Activated gamma-delta T cell treated with Interleukin-2 at 50 U/mL for 16 hours (primary cell): Measurements from ENCODE around the gene RAB11FIP2.

Source experiments
- DNase-seq: peaks from one replicate; pipeline ENCODE4 v3.0.0-alpha.2; 2020

The RAB11FIP2 gene

DNA sequence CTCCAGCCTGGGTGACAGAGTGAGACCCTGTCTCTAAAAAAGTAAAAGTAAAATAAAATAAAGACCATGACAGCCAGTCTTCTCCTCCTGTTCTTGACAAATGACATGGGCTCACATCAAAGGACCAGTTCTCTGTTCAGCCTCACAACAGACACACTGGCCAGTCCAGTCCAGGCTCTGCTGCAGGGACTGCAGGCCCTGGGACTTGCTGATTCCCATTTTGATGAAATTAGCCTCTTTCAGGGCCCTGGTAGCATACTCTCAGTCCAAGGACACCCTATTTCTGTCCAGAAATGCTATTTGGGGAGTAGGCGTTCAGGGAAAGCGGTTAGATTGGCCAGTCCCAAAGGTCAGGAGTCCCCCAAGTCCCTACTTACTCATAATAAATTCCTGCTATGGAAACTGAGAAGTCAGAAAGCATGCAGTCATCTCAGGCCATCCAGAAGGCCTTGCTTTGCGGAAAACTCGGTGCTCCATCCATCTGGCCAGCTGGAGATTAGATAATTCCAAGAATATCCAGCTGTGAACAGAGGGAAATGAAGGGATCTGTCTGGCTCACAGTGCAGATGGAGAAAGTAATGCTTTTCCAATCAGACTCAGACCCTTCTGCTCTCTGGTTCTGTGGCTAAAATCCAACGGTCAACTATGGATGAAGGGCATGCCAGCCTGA is 74.4 kb downstream of the RAB11FIP2 start:
- no peak for DNase-seq

DNA sequence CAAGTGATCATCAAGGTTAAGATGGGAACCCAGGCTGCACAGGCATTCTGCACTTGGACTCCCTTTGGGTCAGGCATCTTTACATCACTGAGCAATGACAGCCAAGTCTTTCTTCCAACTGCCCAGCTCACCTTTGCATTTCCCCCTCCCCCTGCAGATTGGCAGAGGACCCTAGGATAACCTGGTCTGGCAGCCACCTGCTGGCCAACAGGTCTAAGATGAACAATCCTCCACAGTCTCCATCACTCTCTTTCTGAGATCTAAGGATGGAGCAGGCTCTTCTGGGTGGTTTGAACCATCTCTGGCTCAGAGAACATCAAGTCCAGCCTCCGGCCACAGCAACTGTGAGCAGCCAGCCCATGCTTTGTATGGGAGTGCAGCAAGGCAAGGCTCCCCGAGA is 75.8 kb downstream of the RAB11FIP2 start:
- DNase-seq, result no peak

- no peak for DNase-seq
These were observed 77.1 kb downstream of the RAB11FIP2 start for GRCh38 chr10:117969592-117969991.

- DNase-seq, result no peak
These were observed 78.2 kb downstream of the RAB11FIP2 start for GRCh38 chr10:117968354-117969182.

GRCh38 chr10:117967149-117967650 is 79.5 kb downstream of the RAB11FIP2 start:
- no peak for DNase-seq

DNA sequence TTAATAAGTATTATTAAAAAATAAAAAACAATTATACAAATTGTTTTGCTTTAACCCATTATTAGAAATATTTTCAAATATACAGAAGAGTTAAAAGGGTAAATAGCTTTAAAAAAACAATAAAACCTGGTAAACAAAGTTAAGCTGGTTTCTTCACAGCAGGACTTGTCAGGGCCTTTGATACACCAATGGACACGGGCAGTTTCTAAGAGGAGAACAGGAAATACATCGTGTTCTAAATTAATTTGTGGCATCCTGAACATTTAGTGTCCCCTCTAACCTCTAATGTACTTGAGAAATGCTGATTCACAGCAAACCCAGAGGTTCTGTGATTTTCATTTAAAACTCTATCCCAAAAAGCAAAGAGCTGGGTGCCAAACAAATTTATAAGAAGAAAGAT is 80.8 kb downstream of the RAB11FIP2 start:
- no peak for DNase-seq

GRCh38 chr10:117964536-117964935 is 82.2 kb downstream of the RAB11FIP2 start:
- no peak for DNase-seq

- DNase-seq, result no peak
These were observed 86.3 kb downstream of the RAB11FIP2 start for GRCh38 chr10:117960345-117960935.

DNA sequence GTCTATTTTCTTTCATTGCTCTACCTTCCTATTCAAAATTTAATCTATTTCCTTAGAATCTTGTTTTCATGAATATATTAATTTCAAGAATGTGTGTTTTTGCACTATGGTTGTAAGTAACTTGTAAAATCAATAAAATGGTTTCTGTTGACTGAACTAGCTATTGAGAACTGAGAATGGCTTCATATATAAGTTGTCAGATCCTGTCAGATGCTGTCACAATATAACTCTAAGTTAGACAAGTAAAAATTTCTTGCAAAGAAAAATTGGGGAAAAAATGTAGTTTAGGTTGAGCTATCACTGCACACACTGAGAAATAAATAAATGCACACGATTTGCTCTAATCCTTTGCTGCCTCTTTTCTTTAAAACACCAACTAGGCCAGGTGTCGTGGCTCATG is 89.8 kb downstream of the RAB11FIP2 start:
- no peak for DNase-seq

- no peak for DNase-seq
These were observed 91.6 kb downstream of the RAB11FIP2 start for GRCh38 chr10:117955176-117955575.
